Posterior vena cava (tissue), 2 donors: ENCODE data around the gene TMEM184A. TPM values are rescaled to one million over a fixed set of nuclear protein-coding genes. Genes with fewer than 3 reads are reported as not detected.

Source experiments
- DNase-seq: peaks from one replicate; pipeline ENCODE4 v3.0.0-alpha.2; 2020; ENCODE audit warnings: low spot score
- intact Hi-C, 2 donors: fragments of 100-400 bp; cut with DNase I; formaldehyde crosslinking; loops; one replicate each; pipeline versions ENCODE4 v1.14.1 to v1.14.2; 2022 to 2023
- total RNA-seq, 2 donors: library from RNA; stranded (reverse); fragmentation: NEBNext Ultra II Directional; extraction: Animal tissue kit (Norgen Biotek cat#: 25700); gene quantifications; one replicate each; pipeline ENCODE4 v1.2.1, GENCODE V29; 2021
- donor health status: DM: yes; HTN: yes; CAD: no.
- donor health status: DM: yes; HTN: yes; CAD: no.

The TMEM184A gene
- total RNA-seq, 2 donors from 2014 or later = not detected

GRCh38 chr7:1572111-1572822 is 16.3 kb upstream of the TMEM184A start:
- DNase-seq = no peak
- intact Hi-C loops = loop anchor here in 1 of 2 donors (10.0 kb wide), 1 partner anchor 783 kb away; the partner anchor contains the start of gene EIF3B

- DNase-seq = peak; percentile 98
- intact Hi-C loops = loop anchor here in 1 of 2 donors (10.0 kb wide), 1 partner anchor 785 kb away; the partner anchor contains the start of gene EIF3B
Observed at GRCh38 chr7:1569833-1570632, 14.0 kb upstream of the TMEM184A start, which contains the start of gene PSMG3. Gene PSMG3 (minus strand): TSS chr7:1570032. CDS start chr7:1569339, 693 bp downstream.

- DNase-seq = no peak
- intact Hi-C loops = no loop called here
Observed at GRCh38 chr7:1569440-1569832, 13.4 kb upstream of the TMEM184A start.

- intact Hi-C loops = no loop called here
- no peak for DNase-seq
Observed at GRCh38 chr7:1569016-1569415, 13.0 kb upstream of the TMEM184A start.

- DNase-seq = no peak
- intact Hi-C loops = no loop called here
Observed at GRCh38 chr7:1567896-1568510, 12.0 kb upstream of the TMEM184A start.

- DNase-seq = no peak
- intact Hi-C loops = no loop called here
Observed at GRCh38 chr7:1567049-1567771, 11.2 kb upstream of the TMEM184A start.

- no peak for DNase-seq
- intact Hi-C loops = no loop called here
Observed at GRCh38 chr7:1566687-1567048, 10.7 kb upstream of the TMEM184A start.

GRCh38 chr7:1564603-1565022 is 8.6 kb upstream of the TMEM184A start:
- DNase-seq = no peak
- intact Hi-C loops = no loop called here

- no peak for DNase-seq
- intact Hi-C loops = no loop called here
Observed at GRCh38 chr7:1563981-1564602, 8.1 kb upstream of the TMEM184A start.

GRCh38 chr7:1562597-1563051 is 6.6 kb upstream of the TMEM184A start:
- DNase-seq = no peak
- intact Hi-C loops = no loop called here

GRCh38 chr7:1562116-1562515 is 6.1 kb upstream of the TMEM184A start:
- intact Hi-C loops = no loop called here
- DNase-seq = no peak

GRCh38 chr7:1561036-1561940 is 5.3 kb upstream of the TMEM184A start:
- no peak for DNase-seq
- intact Hi-C loops = no loop called here

GRCh38 chr7:1560620-1561031 is 4.6 kb upstream of the TMEM184A start:
- intact Hi-C loops = no loop called here

GRCh38 chr7:1559626-1560590 is 3.9 kb upstream of the TMEM184A start:
- DNase-seq = no peak
- intact Hi-C loops = no loop called here

More at GRCh38 chr7:1560620-1561031, 4.6 kb upstream of the TMEM184A start:
- DNase-seq = no peak

- intact Hi-C loops = no loop called here
- no peak for DNase-seq
Observed at GRCh38 chr7:1558841-1559625, 3.0 kb upstream of the TMEM184A start.

- no peak for DNase-seq
- intact Hi-C loops = no loop called here
Observed at GRCh38 chr7:1558181-1558811, 2.3 kb upstream of the TMEM184A start.
